Right hindlimb (tissue), 1 donor: Measurements from ENCODE around the gene ENGASE.

ENCODE experiments used
- DNase-seq: peaks from one replicate; pipeline ENCODE4 v3.0.0-alpha.2; 2018

The ENGASE gene

GRCh38 chr17:79116575-79117368 is 42.1 kb downstream of the ENGASE start:
- no peak for DNase-seq

GRCh38 chr17:79117905-79118487 is 43.4 kb downstream of the ENGASE start:
- DNase-seq, result no peak

- DNase-seq, result no peak
Observed at GRCh38 chr17:79118924-79119323, 44.3 kb downstream of the ENGASE start.

GRCh38 chr17:79120259-79120658 is 45.6 kb downstream of the ENGASE start:
- no peak for DNase-seq

- no peak for DNase-seq
Observed at GRCh38 chr17:79123988-79124387, 49.4 kb downstream of the ENGASE start.

- DNase-seq, result no peak
Observed at GRCh38 chr17:79124513-79125209, 50.0 kb downstream of the ENGASE start.

GRCh38 chr17:79125503-79125902 is 50.9 kb downstream of the ENGASE start:
- DNase-seq, result no peak

- no peak for DNase-seq
Observed at GRCh38 chr17:79126139-79126538, 51.5 kb downstream of the ENGASE start.

- no peak for DNase-seq
Observed at GRCh38 chr17:79127534-79128135, 53.0 kb downstream of the ENGASE start.

GRCh38 chr17:79129523-79129922 is 54.9 kb downstream of the ENGASE start:
- no peak for DNase-seq

GRCh38 chr17:79130536-79131273 is 56.1 kb downstream of the ENGASE start:
- no peak for DNase-seq

GRCh38 chr17:79131274-79131635 is 56.6 kb downstream of the ENGASE start:
- DNase-seq, result no peak

- DNase-seq, result no peak
Observed at GRCh38 chr17:79131701-79132100, 57.1 kb downstream of the ENGASE start.

GRCh38 chr17:79132271-79133064 is 57.8 kb downstream of the ENGASE start:
- no peak for DNase-seq

GRCh38 chr17:79133214-79133613 is 58.6 kb downstream of the ENGASE start:
- DNase-seq, result no peak

- no peak for DNase-seq
Observed at GRCh38 chr17:79133985-79134384, 59.4 kb downstream of the ENGASE start.

- DNase-seq, result no peak
Observed at GRCh38 chr17:79135011-79135410, 60.4 kb downstream of the ENGASE start.

- no peak for DNase-seq
Observed at GRCh38 chr17:79135628-79136405, 61.2 kb downstream of the ENGASE start.
